A549 (cell line): ENCODE results near the gene SERPINA10. TPM values are rescaled to one million over a fixed set of nuclear protein-coding genes. Genes with fewer than 3 reads are reported as not detected.

Experiments used
- ATAC-seq, 2 experiments: fragments of 200-7000 bp in 1 of 2; fragments of >200 bp in 1 of 2; cut with Nextera tagmentation in 1 of 2; cut with Tn5 transposase in 1 of 2; 3 replicates each; pipeline versions ENCODE4 v1.8.0 to v1.9.1; 2018 to 2020; ENCODE audit warnings: mild to moderate bottlenecking in 1 of 2, moderate library complexity in 1 of 2
- CTCF ChIA-PET: fragments of 300-600 bp; sonication (Branson Sonifier 250); formaldehyde crosslinking; extraction: SDS; loops from one replicate; lab custom pipeline; 2021; ENCODE audit warnings: antibody characterized with exemption, inconsistent platforms; lab: Yijun Ruan, JAX
- POLR2A ChIA-PET: fragments of 350-600 bp; formaldehyde crosslinking; extraction: SDS; loops from one replicate; lab custom pipeline; 2021; ENCODE audit warnings: antibody characterized with exemption, inconsistent platforms; lab: Yijun Ruan, JAX
- DNase-seq, 2 experiments: peaks; one replicate each; pipeline versions ENCODE4 v3.0.0 to v3.0.0-alpha.2; 2011 to 2016; ENCODE audit warnings: low read depth in 1 of 2, low spot score in 1 of 2
- FAIRE-seq: peaks from 2 replicates; lab custom pipeline; 2011; peaks lifted over from hg19 to GRCh38; lab: Jason Lieb, UNC
- H3K27ac ChIP-seq, 2 experiments: fragments of >200 bp; sonication (Bioruptor Twin); formaldehyde crosslinking; 3 replicates each; pipeline ENCODE4 v1.5.1; 2016 to 2017
- H3K4me1 ChIP-seq: fragments of >200 bp; sonication (Bioruptor Twin); formaldehyde crosslinking; 3 replicates; pipeline ENCODE4 v1.6.1; 2016
- H3K4me2 ChIP-seq: fragments of >200 bp; sonication (Bioruptor Twin); formaldehyde crosslinking; 3 replicates; pipeline ENCODE4 v1.6.1; 2016
- H3K4me3 ChIP-seq: fragments of >200 bp; sonication (Bioruptor Twin); formaldehyde crosslinking; 3 replicates; pipeline ENCODE4 v1.5.1; 2016
- H3K9me3 ChIP-seq: fragments of >200 bp; sonication (Bioruptor Twin); formaldehyde crosslinking; 3 replicates; pipeline ENCODE4 v1.6.1; 2016
- BHLHE40 ChIP-seq: IDR thresholded peaks from 2 replicates; pipeline ENCODE4 v1.6.1; 2012; ENCODE audit warnings: low read depth, low read length, inconsistent platforms
- CBX8 ChIP-seq: fragments of 200-600 bp; sonication (generic); IDR thresholded peaks from 2 replicates; pipeline ENCODE4 v1.6.1; 2016
- CEBPB ChIP-seq, 2 experiments: fragments of >200 bp in 1 of 2; sonication (Bioruptor Twin) in 1 of 2; formaldehyde crosslinking in 1 of 2; IDR thresholded peaks; 2 replicates each; pipeline ENCODE4 v1.6.1; 2012 to 2016
- CHD2 ChIP-seq: fragments of 150-350 bp; IDR thresholded peaks from 2 replicates; pipeline ENCODE4 v1.6.1; 2014; ENCODE audit warnings: low read length; ENCODE audit not compliant: partially characterized antibody
- ESRRA ChIP-seq: fragments of 150-350 bp; IDR thresholded peaks from 2 replicates; pipeline ENCODE4 v1.6.1; 2014; ENCODE audit warnings: mild to moderate bottlenecking, low read length, borderline replicate concordance
- FOSB ChIP-seq: fragments of 250-450 bp; sonication (Bioruptor Pico); IDR thresholded peaks from 2 replicates; pipeline ENCODE4 v1.5.0; 2020; ENCODE audit warnings: mild to moderate bottlenecking, moderate library complexity
- FOSL2 ChIP-seq, 2 experiments: fragments of 450-650 bp in 1 of 2; fragments of >200 bp in 1 of 2; sonication (Bioruptor Twin) in 1 of 2; formaldehyde crosslinking; IDR thresholded peaks; 2 replicates each; pipeline versions ENCODE4 v1.5.0 to v1.6.1; 2016 to 2020; ENCODE audit warnings: mild to moderate bottlenecking in 1 of 2, moderate library complexity in 1 of 2
- HOXA7 ChIP-seq: fragments of 250-450 bp; sonication (Bioruptor Pico); IDR thresholded peaks from 2 replicates; pipeline ENCODE4 v1.5.0; 2020; ENCODE audit warnings: mild to moderate bottlenecking, moderate library complexity
- JUN ChIP-seq, 2 experiments: fragments of >200 bp; sonication (Bioruptor Twin); formaldehyde crosslinking; IDR thresholded peaks; 2 replicates in 1 of 2; 3 replicates in 1 of 2; pipeline ENCODE4 v1.6.1; 2016 to 2017
- JUNB ChIP-seq: fragments of >200 bp; sonication (Bioruptor Twin); formaldehyde crosslinking; IDR thresholded peaks from 2 replicates; pipeline ENCODE4 v1.6.1; 2016
- KDM1A ChIP-seq: fragments of 200-600 bp; sonication (generic); IDR thresholded peaks from 2 replicates; pipeline ENCODE4 v1.6.1; 2016; ENCODE audit warnings: low read depth, mild to moderate bottlenecking
- KDM5A ChIP-seq: fragments of 200-600 bp; sonication (generic); IDR thresholded peaks from 2 replicates; pipeline ENCODE4 v1.6.1; 2016; ENCODE audit warnings: antibody characterized with exemption, mild to moderate bottlenecking
- NFE2L2 ChIP-seq: fragments of 150-350 bp; conservative IDR thresholded peaks from 2 replicates; pipeline ENCODE4 v1.6.1; 2014; ENCODE audit warnings: low read length
- NPAS2 ChIP-seq: fragments of 250-450 bp; sonication (Bioruptor Pico); IDR thresholded peaks from 2 replicates; pipeline ENCODE4 v1.8.0; 2022; ENCODE audit warnings: mild to moderate bottlenecking, moderate library complexity, borderline replicate concordance
- RARB ChIP-seq: fragments of 250-450 bp; sonication (Bioruptor Pico); IDR thresholded peaks from 2 replicates; pipeline ENCODE4 v1.8.0; 2021; ENCODE audit warnings: mild to moderate bottlenecking, moderate library complexity
- SREBF2 ChIP-seq: fragments of 450-650 bp; IDR thresholded peaks from 2 replicates; pipeline ENCODE4 v1.6.1; 2014; ENCODE audit warnings: mild to moderate bottlenecking, moderate library complexity
- TFCP2L1 ChIP-seq: fragments of 250-450 bp; sonication (Bioruptor Pico); IDR thresholded peaks from 2 replicates; pipeline ENCODE4 v1.5.0; 2021; ENCODE audit warnings: mild to moderate bottlenecking
- ZFP36 ChIP-seq: fragments of 450-650 bp; IDR thresholded peaks from 2 replicates; pipeline ENCODE4 v1.6.1; 2014; ENCODE audit warnings: borderline replicate concordance; ENCODE audit not compliant: partially characterized antibody
- ZNF302 ChIP-seq: fragments of 250-450 bp; sonication (Bioruptor Pico); IDR thresholded peaks from 2 replicates; pipeline ENCODE4 v1.9.0; 2021; ENCODE audit warnings: inconsistent platforms, mild to moderate bottlenecking, moderate library complexity
- ZSCAN20 ChIP-seq: fragments of 250-450 bp; sonication (Bioruptor Pico); IDR thresholded peaks from 2 replicates; pipeline ENCODE4 v1.8.0; 2022; ENCODE audit warnings: mild to moderate bottlenecking, moderate library complexity
- WGBS: methylation state at CpG from one replicate; pipeline ENCODE4 v1.1.6; 2017; ENCODE audit errors: missing lambda C conversion rate; 5-methylcytosine and 5-hydroxymethylcytosine counted together
- polyA plus RNA-seq, 4 experiments: library from polyadenylated mRNA; depleted of rRNA in 3 of 4; stranded (reverse); fragments of >200 nt; fragmentation: RNase III in 1 of 4; extraction: RNeasy Plus Mini Kit Qiagen cat#74134 plus additional on column Dnase treatment in 1 of 4; gene quantifications; 2 replicates in 3 of 4; 3 replicates in 1 of 4; pipeline ENCODE4 v1.2.3, GENCODE V29; 2011 to 2017
- TF ChIP-seq, protein P1 (sequence below): fragments of 450-650 bp; IDR thresholded peaks from 2 replicates; pipeline ENCODE4 v1.6.1; 2014; ENCODE audit warnings: antibody characterized with exemption
- TF ChIP-seq, protein P2 (sequence below): fragments of 250-450 bp; sonication (Bioruptor Pico); IDR thresholded peaks from 2 replicates; pipeline ENCODE4 v1.5.0; 2021; ENCODE audit warnings: mild to moderate bottlenecking, moderate library complexity, borderline replicate concordance

SERPINA10 gene
- polyA plus RNA-seq, 2 of the 4 experiments (the other 2 are of a cell fraction): 0.03 to 0.04 TPM

DNA sequence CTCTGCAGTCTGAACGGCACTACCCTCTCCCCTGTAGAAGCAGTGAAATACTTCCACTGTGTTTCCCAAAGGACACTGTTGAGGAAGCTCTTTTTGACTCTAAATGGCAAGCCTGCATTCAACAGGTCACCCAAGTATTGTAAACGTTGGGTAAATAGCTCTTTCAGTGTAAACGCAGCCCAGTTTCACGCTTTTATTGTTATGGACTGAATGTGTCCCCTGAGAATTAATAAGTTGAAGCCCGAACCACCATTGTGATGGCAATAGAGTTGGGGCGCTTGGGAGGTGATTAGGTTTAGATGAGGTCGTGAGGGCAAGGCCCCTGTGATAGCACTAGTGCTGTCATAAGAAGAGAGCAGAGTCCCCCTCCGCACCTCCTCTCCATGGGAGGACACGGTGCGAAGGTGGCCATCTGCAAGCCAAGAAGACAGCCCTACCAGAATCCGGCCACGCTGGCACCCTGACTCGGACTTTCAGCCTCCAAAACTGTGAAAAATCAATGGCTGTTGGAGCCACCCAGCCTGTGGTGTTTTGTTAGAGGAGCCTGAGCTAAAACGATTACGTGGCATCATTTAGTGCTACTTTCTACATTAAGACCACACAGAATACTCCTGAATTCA, 1.1 kb downstream of the SERPINA10 start:
- no peak overlapping the region for H3K4me3 ChIP-seq
- no peaks in the 10 kb centered on the region for H3K9me3 ChIP-seq
- ATAC-seq (no peak), FAIRE-seq (no peak), DNase-seq (no peak)
- POLR2A ChIA-PET: no interaction called here
- no peaks in the 10 kb centered on the region for H3K4me1 ChIP-seq
- H3K27ac ChIP-seq: no peak overlapping the region
- 61% methylated on average over 15 of the region's 15 CpGs for WGBS
- H3K4me2 ChIP-seq: no peak overlapping the region
- CTCF ChIA-PET: interaction anchor here (1.3 kb wide), 1 partner anchor 390 kb away, joined by 4 read pairs; no protein-coding TSS in a partner anchor
- TF ChIP-seq ZFP36 (no peak), NPAS2 (CRISPR knock-in tag) (no peak), KDM1A (no peak), CHD2 (no peak), KDM5A (no peak), ZSCAN20 (CRISPR knock-in tag) (no peak), CEBPB (IDR thresholded peaks at IDR 0.05) (no peak), JUN (IDR thresholded peaks at IDR 0.05) (no peak), BHLHE40 (no peak), FOSL2 (IDR thresholded peaks at IDR 0.05) (no peak), FOSL2 (CRISPR knock-in tag; IDR thresholded peaks at IDR 0.05) (no peak), RARB (CRISPR knock-in tag) (no peak), CBX8 (no peak), FOSB (CRISPR knock-in tag) (no peak), NFE2L2 (no peak), ZNF302 (CRISPR knock-in tag) (no peak), SREBF2 (no peak)
- TF ChIP-seq, protein P1, sequence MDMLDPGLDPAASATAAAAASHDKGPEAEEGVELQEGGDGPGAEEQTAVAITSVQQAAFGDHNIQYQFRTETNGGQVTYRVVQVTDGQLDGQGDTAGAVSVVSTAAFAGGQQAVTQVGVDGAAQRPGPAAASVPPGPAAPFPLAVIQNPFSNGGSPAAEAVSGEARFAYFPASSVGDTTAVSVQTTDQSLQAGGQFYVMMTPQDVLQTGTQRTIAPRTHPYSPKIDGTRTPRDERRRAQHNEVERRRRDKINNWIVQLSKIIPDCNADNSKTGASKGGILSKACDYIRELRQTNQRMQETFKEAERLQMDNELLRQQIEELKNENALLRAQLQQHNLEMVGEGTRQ: no peak
- TF ChIP-seq, protein P2, sequence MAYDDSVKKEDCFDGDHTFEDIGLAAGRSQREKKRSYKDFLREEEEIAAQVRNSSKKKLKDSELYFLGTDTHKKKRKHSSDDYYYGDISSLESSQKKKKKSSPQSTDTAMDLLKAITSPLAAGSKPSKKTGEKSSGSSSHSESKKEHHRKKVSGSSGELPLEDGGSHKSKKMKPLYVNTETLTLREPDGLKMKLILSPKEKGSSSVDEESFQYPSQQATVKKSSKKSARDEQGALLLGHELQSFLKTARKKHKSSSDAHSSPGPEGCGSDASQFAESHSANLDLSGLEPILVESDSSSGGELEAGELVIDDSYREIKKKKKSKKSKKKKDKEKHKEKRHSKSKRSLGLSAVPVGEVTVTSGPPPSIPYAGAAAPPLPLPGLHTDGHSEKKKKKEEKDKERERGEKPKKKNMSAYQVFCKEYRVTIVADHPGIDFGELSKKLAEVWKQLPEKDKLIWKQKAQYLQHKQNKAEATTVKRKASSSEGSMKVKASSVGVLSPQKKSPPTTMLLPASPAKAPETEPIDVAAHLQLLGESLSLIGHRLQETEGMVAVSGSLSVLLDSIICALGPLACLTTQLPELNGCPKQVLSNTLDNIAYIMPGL (CRISPR knock-in tag): no peak

DNA sequence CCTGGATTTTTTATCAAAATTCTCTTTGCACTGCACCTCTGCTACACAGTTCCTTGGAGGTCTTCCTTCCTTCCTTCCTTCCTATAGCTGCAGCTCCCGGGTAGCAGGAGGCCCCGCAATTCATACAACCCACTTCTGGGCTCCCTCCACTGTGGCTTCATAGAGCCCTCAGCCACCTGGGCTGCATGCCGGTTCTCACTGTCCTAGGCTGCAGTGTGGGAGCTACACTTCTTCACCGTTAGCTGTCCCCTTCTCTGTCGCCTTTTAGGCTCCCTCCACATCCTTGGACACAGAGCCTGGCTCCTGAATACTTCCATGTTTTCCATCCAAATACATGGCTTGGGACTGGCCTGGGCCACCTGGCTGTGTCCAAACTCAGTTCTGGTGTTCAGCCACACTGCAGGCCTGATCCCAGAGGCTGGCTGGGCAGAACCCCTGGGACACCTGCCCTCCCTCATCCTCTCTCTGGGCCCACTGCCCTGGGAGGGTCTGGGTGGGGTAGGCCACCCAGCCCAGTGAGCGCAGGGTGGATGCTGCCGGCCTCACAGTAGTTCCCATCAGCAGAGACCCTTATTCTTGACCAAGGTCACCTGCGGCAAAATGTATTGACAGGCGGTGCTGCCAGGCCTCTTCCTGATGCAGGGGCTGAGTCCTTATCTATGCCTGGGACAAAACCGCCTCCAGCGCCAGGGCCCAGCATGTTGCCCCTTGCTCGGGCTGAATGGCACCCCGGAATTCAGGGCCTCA, 1.7 kb downstream of the SERPINA10 start:
- no peak for TF ChIP-seq HOXA7 (CRISPR knock-in tag)
- TF ChIP-seq JUNB: no peak
- no peak for TF ChIP-seq CBX8
- TF ChIP-seq FOSL2 (IDR thresholded peaks at IDR 0.05): no peak
- no peak for TF ChIP-seq FOSL2 (CRISPR knock-in tag; IDR thresholded peaks at IDR 0.05)
- no peak for TF ChIP-seq ESRRA
- ATAC-seq (no peak), DNase-seq (no peak), FAIRE-seq (no peak)
- Histone ChIP-seq H3K4me3 (no peak overlapping the region), H3K27ac (no peak overlapping the region), H3K9me3 (no peaks in the 10 kb centered on the region), H3K4me1 (no peaks in the 10 kb centered on the region), H3K4me2 (no peak overlapping the region)
- ChIA-PET CTCF (no interaction called here), POLR2A (no interaction called here)
- 54% methylated on average over 13 of the region's 13 CpGs for WGBS

DNA sequence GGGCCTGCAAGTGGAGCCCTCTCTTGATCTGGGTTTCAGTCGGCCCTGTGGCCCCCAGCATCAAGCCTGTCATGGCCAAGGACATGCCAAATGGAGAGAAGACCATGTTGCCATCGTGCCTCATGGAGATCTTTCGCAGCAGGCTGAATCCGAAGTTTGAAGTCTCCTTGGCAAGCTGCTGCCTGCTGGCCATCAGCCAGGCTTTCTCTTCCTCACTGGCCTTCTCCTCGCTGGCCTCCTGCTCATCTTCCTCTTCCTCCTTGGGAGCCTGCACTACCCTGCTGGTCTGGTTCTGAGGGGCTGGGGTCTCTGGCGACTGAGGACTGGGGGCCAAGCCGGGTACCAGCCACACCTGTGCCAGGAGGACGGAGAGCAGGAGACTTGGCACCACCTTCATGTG, 2.9 kb downstream of the SERPINA10 start:
- no peak overlapping the region for H3K4me2 ChIP-seq
- TF ChIP-seq ESRRA: no peak
- no peak for TF ChIP-seq ZSCAN20 (CRISPR knock-in tag)
- TF ChIP-seq TFCP2L1 (CRISPR knock-in tag): no peak
- no peak for TF ChIP-seq CHD2
- TF ChIP-seq, all 56 proteins: peak for 0
- no peak overlapping the region for H3K4me3 ChIP-seq
- DNase-seq (no peak), ATAC-seq (no peak), FAIRE-seq (no peak)
- no peak overlapping the region for H3K27ac ChIP-seq
- ChIA-PET POLR2A (no interaction called here), CTCF (interaction anchor here (1.0 kb wide), 1 partner anchor 20 kb away, joined by 3 read pairs; no protein-coding TSS in a partner anchor)
- WGBS: 22% methylated on average over 8 of the region's 8 CpGs
- H3K9me3 ChIP-seq: no peaks in the 10 kb centered on the region
- H3K4me1 ChIP-seq: no peaks in the 10 kb centered on the region
